RWPE1 (cell line): Measurements from ENCODE around the gene AP3D1.

Experiments
- CTCF ChIA-PET: fragments of 350-600 bp; sonication (Branson Sonifier 250); formaldehyde crosslinking; extraction: SDS; loops from one replicate; lab custom pipeline; 2021; lab: Yijun Ruan, JAX
- POLR2A ChIA-PET: fragments of 400-600 bp; formaldehyde crosslinking; extraction: SDS; loops from one replicate; lab custom pipeline; 2020; ENCODE audit warnings: antibody characterized with exemption; ENCODE audit not compliant: low non-redundant PET; lab: Yijun Ruan, JAX
- DNase-seq: peaks from one replicate; pipeline ENCODE4 v3.0.0; 2012; ENCODE audit warnings: low spot score
- H3K27ac ChIP-seq: fragments of 450-650 bp; 2 replicates; pipeline ENCODE4 v1.5.1; 2017
- TF ChIP-seq, protein P1 (sequence below): fragments of 450-650 bp; conservative IDR thresholded peaks from 2 replicates; pipeline ENCODE4 v1.5.1; 2017; ENCODE audit warnings: low read depth, mild to moderate bottlenecking

Gene AP3D1

DNA sequence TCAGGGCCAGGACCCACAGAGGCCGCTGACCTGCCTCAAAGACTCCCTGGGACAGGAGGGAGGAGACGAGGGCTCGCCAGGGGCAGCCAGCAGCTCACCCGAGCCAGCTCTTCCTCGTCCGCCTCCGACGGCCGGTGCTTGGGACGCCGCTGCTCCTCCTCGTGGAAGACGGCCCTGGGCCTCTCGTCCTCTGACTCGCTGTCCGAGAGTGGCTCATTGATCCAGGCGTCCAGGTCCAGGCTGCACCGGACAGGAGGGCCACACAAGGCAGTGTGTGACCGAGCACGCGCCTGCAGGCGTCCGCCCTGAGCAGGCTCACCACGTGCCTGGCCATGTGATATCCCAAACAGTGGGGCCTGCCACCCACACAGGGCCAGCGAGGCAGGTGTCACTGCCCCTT is 34.9 kb downstream of the AP3D1 start:
- POLR2A ChIA-PET: no interaction called here
- TF ChIP-seq, protein P1, sequence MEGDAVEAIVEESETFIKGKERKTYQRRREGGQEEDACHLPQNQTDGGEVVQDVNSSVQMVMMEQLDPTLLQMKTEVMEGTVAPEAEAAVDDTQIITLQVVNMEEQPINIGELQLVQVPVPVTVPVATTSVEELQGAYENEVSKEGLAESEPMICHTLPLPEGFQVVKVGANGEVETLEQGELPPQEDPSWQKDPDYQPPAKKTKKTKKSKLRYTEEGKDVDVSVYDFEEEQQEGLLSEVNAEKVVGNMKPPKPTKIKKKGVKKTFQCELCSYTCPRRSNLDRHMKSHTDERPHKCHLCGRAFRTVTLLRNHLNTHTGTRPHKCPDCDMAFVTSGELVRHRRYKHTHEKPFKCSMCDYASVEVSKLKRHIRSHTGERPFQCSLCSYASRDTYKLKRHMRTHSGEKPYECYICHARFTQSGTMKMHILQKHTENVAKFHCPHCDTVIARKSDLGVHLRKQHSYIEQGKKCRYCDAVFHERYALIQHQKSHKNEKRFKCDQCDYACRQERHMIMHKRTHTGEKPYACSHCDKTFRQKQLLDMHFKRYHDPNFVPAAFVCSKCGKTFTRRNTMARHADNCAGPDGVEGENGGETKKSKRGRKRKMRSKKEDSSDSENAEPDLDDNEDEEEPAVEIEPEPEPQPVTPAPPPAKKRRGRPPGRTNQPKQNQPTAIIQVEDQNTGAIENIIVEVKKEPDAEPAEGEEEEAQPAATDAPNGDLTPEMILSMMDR: no peak
- DNase-seq: no peak
- CTCF ChIA-PET: interaction anchor here (0.6 to 0.7 kb wide), 2 partner anchors 17 to 40 kb away, joined by 3 to 4 read pairs; no protein-coding TSS in a partner anchor
- H3K27ac ChIP-seq: no peak overlapping the region

DNA sequence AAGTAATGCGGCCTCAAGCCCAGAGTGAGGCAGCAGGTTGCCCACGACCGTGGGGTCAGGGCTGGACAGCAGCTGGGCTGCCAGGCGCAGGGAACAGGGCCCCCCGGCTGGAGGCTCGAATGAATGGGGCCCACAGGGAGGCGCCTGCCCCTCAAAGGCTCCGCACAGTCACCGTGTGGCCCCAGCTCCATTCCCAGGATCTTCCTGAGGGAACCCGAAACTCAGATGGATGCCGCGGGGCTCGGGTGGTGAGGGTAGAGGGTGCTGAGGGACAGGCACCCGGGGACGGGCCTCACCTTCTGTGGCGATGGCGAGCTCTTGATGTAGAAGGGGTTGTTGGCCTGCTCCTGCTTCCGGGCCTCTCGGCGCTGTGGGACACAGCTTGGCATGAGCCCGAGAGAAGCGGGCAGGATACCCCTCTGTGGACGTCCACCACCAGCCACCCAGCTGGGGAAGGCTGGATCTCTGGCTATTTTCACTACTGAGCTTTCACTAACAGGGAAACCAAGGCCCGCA is 35.4 kb downstream of the AP3D1 start:
- ChIA-PET CTCF (interaction anchor here (0.6 to 0.7 kb wide), 2 partner anchors 18 to 644 kb away, joined by 3 read pairs; no protein-coding TSS in a partner anchor), POLR2A (no interaction called here)
- H3K27ac ChIP-seq: no peak overlapping the region; the same call in 1 of the 2 replicates
- no peak for DNase-seq
- TF ChIP-seq, protein P1: no peak

DNA sequence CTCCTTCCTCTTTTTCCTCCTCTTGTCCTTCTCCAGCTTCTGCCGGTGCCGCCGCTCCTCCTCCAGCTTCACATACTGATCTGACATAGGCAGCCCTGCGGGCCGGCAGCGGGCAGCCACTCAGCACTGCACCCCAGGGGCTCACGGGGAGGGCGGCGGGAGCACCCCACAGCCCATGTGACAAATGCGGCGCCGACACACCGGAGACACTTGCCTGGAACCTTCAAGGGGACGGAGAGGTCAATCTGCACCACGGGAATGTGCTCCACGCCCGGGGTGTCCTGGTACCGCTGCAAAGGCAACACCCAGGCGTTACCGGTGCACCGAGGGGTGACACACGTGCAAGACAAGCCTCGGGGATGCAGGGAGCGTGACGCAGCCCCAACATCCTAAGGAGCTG is 36.0 kb downstream of the AP3D1 start:
- ChIA-PET POLR2A (no interaction called here), CTCF (interaction anchor here (0.7 kb wide), 1 partner anchor 645 kb away, joined by 3 read pairs; no protein-coding TSS in a partner anchor)
- DNase-seq: no peak
- TF ChIP-seq, protein P1: no peak
- H3K27ac ChIP-seq: peak overlapping the region; percentile 66

DNA sequence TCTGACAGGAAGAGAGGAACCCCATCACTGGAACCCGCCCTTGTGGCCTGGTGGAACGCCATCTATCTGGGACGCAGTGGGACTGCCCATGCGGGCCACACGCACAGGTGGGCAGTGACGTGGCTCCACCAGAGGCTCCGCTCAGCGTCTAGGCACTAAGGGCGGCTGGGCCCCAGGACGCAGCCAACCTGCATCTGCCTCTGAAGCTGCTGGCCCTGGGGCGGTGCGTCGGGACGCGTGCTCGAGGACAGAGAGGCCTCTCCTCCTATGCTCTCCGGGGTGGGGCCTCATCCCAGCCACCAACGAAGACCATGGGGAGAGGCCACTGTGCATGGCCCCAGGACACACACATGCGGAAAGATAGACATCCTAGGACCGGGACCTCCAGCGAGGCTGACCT is 36.5 kb downstream of the AP3D1 start:
- DNase-seq: no peak
- H3K27ac ChIP-seq: peak overlapping the region; percentile 66
- POLR2A ChIA-PET: no interaction called here
- CTCF ChIA-PET: no interaction called here
- TF ChIP-seq, protein P1: no peak

DNA sequence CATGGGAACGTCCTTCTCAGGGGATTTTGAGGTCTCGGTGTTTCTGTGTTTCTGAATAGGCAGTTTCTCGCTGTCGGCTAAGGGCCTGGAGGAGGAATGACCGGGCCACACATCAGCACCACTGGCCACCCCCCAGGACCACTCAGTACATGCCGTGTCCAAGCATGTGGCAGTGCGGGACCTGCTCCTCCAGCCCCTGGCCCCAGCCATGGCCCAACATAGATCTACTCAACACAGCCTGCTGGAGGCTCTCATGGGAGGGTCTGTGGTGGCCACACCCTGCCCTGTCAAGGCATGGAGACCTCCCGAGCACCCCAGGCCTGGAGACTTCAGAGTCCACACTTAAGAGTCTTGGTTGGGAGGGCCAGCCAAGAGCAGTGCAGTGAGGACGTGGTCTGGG is 37.1 kb downstream of the AP3D1 start:
- no peak for DNase-seq
- TF ChIP-seq, protein P1: no peak
- ChIA-PET POLR2A (no interaction called here), CTCF (no interaction called here)
- peak overlapping the region; percentile 66 for H3K27ac ChIP-seq

DNA sequence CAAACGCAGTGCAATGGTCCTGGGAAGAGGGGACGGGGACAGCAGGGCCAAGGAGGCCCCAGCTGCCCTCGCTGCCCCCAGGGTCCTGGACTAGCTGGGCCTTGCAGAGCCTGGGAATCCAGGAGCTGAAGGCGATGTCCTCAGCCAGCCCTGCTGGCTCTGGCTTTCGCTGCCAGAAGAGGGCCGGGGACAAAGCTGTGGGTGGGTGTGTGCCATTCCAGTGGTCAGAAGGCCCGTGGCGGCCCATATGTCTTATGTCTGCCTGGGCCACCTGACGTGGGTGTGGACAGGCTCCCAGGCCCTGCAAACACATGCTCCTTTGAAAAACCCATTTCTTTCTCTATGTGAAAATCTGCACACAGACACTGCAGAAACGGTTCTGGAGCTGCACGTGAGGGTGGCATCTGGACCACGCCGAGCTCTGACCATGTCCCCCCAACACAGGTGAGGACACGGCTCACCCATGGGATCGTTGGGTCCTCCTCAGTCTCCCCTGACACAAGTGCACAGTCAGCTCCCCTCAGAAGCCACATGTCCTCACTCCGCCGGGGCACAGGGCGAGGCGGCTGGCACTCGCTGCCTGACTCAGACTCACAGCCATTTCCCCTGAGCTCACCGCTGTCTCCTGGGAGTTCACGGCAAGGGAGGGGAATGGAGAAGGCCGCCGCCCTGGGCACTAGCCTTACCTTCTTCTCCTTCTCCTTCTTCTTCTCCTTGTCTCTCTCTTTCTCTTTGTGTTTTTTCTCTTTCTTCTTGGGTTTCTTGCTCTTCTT is 37.7 kb downstream of the AP3D1 start:
- POLR2A ChIA-PET: no interaction called here
- H3K27ac ChIP-seq: peak overlapping the region; percentile 66
- DNase-seq: peak; percentile 41
- CTCF ChIA-PET: no interaction called here
- TF ChIP-seq, protein P1: no peak
